H1 (cell line): ENCODE data around the gene USP30. TPM values are rescaled to one million over a fixed set of nuclear protein-coding genes. Genes with fewer than 3 reads are reported as not detected.

Source experiments
- CTCF ChIA-PET: fragments of 300-600 bp; sonication (Branson Sonifier 250); formaldehyde crosslinking; loops from one replicate; lab custom pipeline; 2021; ENCODE audit not compliant: partially characterized antibody; lab: Charles Lee
- POLR2A ChIA-PET: fragments of 300-600 bp; sonication (Branson Sonifier 250); formaldehyde crosslinking; loops from one replicate; lab custom pipeline; 2021; ENCODE audit warnings: inconsistent platforms; ENCODE audit not compliant: partially characterized antibody; lab: Charles Lee
- DNase-seq, 2 experiments: peaks; one replicate each; pipeline versions ENCODE4 v3.0.0 to v3.0.0-alpha.2; 2010 to 2022; ENCODE audit warnings: low spot score in 2 of 2, low read depth in 1 of 2, mixed read lengths in 1 of 2
- FAIRE-seq: peaks from 2 replicates; lab custom pipeline; 2011; peaks lifted over from hg19 to GRCh38; lab: Jason Lieb, UNC
- H2AFZ ChIP-seq: 2 replicates; pipeline ENCODE4 v1.8.1; 2012; ENCODE audit warnings: low read length, inconsistent platforms
- H2AK5ac ChIP-seq: 2 replicates; pipeline ENCODE4 v1.6.1; 2013; ENCODE audit warnings: low read depth, low read length
- H2BK120ac ChIP-seq: replicated peaks from 2 replicates; pipeline ENCODE3; 2013; ENCODE audit warnings: low read depth, low read length, inconsistent platforms
- H2BK12ac ChIP-seq: 2 replicates; pipeline ENCODE4 v1.6.1; 2013; ENCODE audit warnings: low read depth, low read length
- H2BK15ac ChIP-seq: 2 replicates; pipeline ENCODE4 v1.6.1; 2013; ENCODE audit warnings: low read length
- H2BK20ac ChIP-seq: 2 replicates; pipeline ENCODE4 v1.6.1; 2013; ENCODE audit warnings: low read length
- H2BK5ac ChIP-seq: 2 replicates; pipeline ENCODE4 v1.6.1; 2013; ENCODE audit warnings: low read depth, low read length
- H3K14ac ChIP-seq: 2 replicates; pipeline ENCODE4 v1.6.1; 2013; ENCODE audit warnings: inconsistent platforms; ENCODE audit not compliant: insufficient read length
- H3K18ac ChIP-seq: 2 replicates; pipeline ENCODE4 v1.6.1; 2013; ENCODE audit warnings: low read length; ENCODE audit errors: extremely low read depth
- H3K23ac ChIP-seq: 2 replicates; pipeline ENCODE4 v1.6.1; 2013; ENCODE audit warnings: inconsistent platforms; ENCODE audit not compliant: insufficient read length
- H3K23me2 ChIP-seq: 2 replicates; pipeline ENCODE4 v1.6.1; 2013; ENCODE audit warnings: low read depth, low read length
- H3K27ac ChIP-seq: 2 replicates; pipeline ENCODE4 v1.6.1; 2011; ENCODE audit warnings: low read depth, low read length, inconsistent platforms
- H3K27me3 ChIP-seq, 4 experiments: replicated peaks in 1 of 4; 1 replicate in 1 of 4; 2 replicates in 3 of 4; pipeline versions ENCODE4 v1.6.1 to v1.8.1; 2011 to 2013; ENCODE audit warnings: low read length in 3 of 4, mild to moderate bottlenecking in 3 of 4, inconsistent platforms in 2 of 4, mixed read lengths in 2 of 4, moderate library complexity in 1 of 4; ENCODE audit not compliant: control insufficient read depth in 3 of 4, insufficient read depth in 3 of 4; ENCODE audit errors: extremely low read depth in 1 of 4
- H3K36me3 ChIP-seq, 4 experiments: 2 replicates each; pipeline versions ENCODE4 v1.6.1 to v1.8.1; 2011 to 2013; ENCODE audit warnings: mild to moderate bottlenecking in 4 of 4, low read length in 3 of 4, moderate library complexity in 2 of 4, control low read depth in 1 of 4, inconsistent platforms in 1 of 4; ENCODE audit not compliant: insufficient read depth in 4 of 4, control insufficient read depth in 2 of 4
- H3K4ac ChIP-seq: replicated peaks from 2 replicates; pipeline ENCODE3; 2013; ENCODE audit warnings: low read length, low read depth, mixed read lengths, inconsistent platforms; ENCODE audit not compliant: insufficient read length
- H3K4me1 ChIP-seq, 4 experiments: replicated peaks in 1 of 4; 1 replicate in 1 of 4; 2 replicates in 3 of 4; pipeline versions ENCODE4 v1.6.1 to v1.8.1; 2011 to 2013; ENCODE audit warnings: low read length in 3 of 4, inconsistent platforms in 2 of 4, mixed read lengths in 1 of 4; ENCODE audit not compliant: insufficient read depth in 4 of 4, control insufficient read depth in 3 of 4
- H3K4me2 ChIP-seq, 2 experiments: 2 replicates each; pipeline versions ENCODE4 v1.6.1 to v1.8.1; 2011 to 2013; ENCODE audit warnings: low read depth in 2 of 2, low read length in 2 of 2, control low read depth in 1 of 2, inconsistent platforms in 1 of 2, mild to moderate bottlenecking in 1 of 2; ENCODE audit not compliant: insufficient read depth in 1 of 2
- H3K4me3 ChIP-seq, 4 experiments: fragments of 200-600, 300-600 bp in 1 of 4; sonication (generic), shearing (Covaris generic), sonication (Bioruptor Twin) in 1 of 4; 2 replicates each; pipeline versions ENCODE4 v1.5.1 to v1.8.1; 2011 to 2016; ENCODE audit warnings: low read length in 4 of 4, low read depth in 3 of 4, control low read depth in 2 of 4, inconsistent platforms in 2 of 4, mild to moderate bottlenecking in 2 of 4, mixed read lengths in 1 of 4, moderate library complexity in 1 of 4; ENCODE audit not compliant: insufficient read depth in 2 of 4; ENCODE audit errors: extremely low read depth in 1 of 4
- H3K56ac ChIP-seq: replicated peaks from 2 replicates; pipeline ENCODE3; 2013; ENCODE audit warnings: low read depth, mild to moderate bottlenecking, mixed read lengths, low read length, inconsistent platforms; ENCODE audit not compliant: insufficient read length
- H3K79me1 ChIP-seq: 2 replicates; pipeline ENCODE4 v1.6.1; 2013; ENCODE audit warnings: low read depth, low read length, control low read depth
- H3K79me2 ChIP-seq, 2 experiments: 2 replicates each; pipeline versions ENCODE4 v1.6.1 to v1.8.1; 2012 to 2013; ENCODE audit warnings: low read length in 2 of 2, mild to moderate bottlenecking in 2 of 2, inconsistent platforms in 1 of 2; ENCODE audit not compliant: insufficient read depth in 2 of 2, control insufficient read depth in 1 of 2
- H3K9ac ChIP-seq, 4 experiments: replicated peaks in 1 of 4; 1 replicate in 1 of 4; 2 replicates in 3 of 4; pipeline versions ENCODE4 v1.6.1 to v1.8.1; 2011 to 2013; ENCODE audit warnings: low read depth in 3 of 4, low read length in 3 of 4, control low read depth in 2 of 4, mild to moderate bottlenecking in 2 of 4, moderate library complexity in 2 of 4, inconsistent platforms in 1 of 4; ENCODE audit errors: extremely low read depth in 1 of 4
- H3K9me3 ChIP-seq, 2 experiments: 2 replicates each; pipeline versions ENCODE4 v1.6.1 to v1.8.1; 2012 to 2013; ENCODE audit warnings: mild to moderate bottlenecking in 2 of 2, moderate library complexity in 2 of 2, control low read depth in 1 of 2, inconsistent platforms in 1 of 2, low read depth in 1 of 2, low read length in 1 of 2, mixed read lengths in 1 of 2; ENCODE audit not compliant: insufficient read depth in 2 of 2
- H4K20me1 ChIP-seq, 2 experiments: replicated peaks in 1 of 2; 2 replicates each; pipeline versions ENCODE3 to v1.8.1; 2011 to 2013; ENCODE audit warnings: inconsistent platforms in 2 of 2, low read length in 2 of 2, mild to moderate bottlenecking in 1 of 2; ENCODE audit not compliant: insufficient read depth in 2 of 2, control insufficient read depth in 1 of 2
- H4K5ac ChIP-seq: 2 replicates; pipeline ENCODE4 v1.6.1; 2013; ENCODE audit warnings: low read length, low read depth, mixed read lengths, inconsistent platforms; ENCODE audit not compliant: insufficient read length
- H4K8ac ChIP-seq: 2 replicates; pipeline ENCODE4 v1.8.0; 2013; ENCODE audit warnings: mild to moderate bottlenecking, moderate library complexity, low read length, inconsistent platforms; ENCODE audit not compliant: insufficient read depth; ENCODE audit errors: extremely low read depth
- H4K91ac ChIP-seq: replicated peaks from 2 replicates; pipeline ENCODE3; 2013; ENCODE audit warnings: low read length, mixed read lengths, inconsistent platforms; ENCODE audit not compliant: insufficient read length
- ATF3 ChIP-seq: IDR thresholded peaks from 2 replicates; pipeline ENCODE4 v1.6.1; 2011; ENCODE audit warnings: low read depth, mild to moderate bottlenecking, low read length; ENCODE audit not compliant: insufficient read depth
- CREB1 ChIP-seq: IDR thresholded peaks from 2 replicates; pipeline ENCODE4 v1.6.1; 2012; ENCODE audit warnings: inconsistent platforms
- SIN3A ChIP-seq, 2 experiments: IDR thresholded peaks in 1 of 2; conservative IDR thresholded peaks in 1 of 2; 2 replicates each; pipeline ENCODE4 v1.6.1; 2011 to 2012; ENCODE audit warnings: low read length in 2 of 2, improper control_type of control experiment in 1 of 2, low read depth in 1 of 2, mild to moderate bottlenecking in 1 of 2
- WGBS, 2 experiments: shearing (Covaris generic) in 1 of 2; methylation state at CpG; one replicate each; pipeline versions ENCODE4 v1.1.6 to v1.1.7; 2013 to 2015; ENCODE audit warnings: low lambda C conversion rate in 2 of 2, mixed read lengths in 2 of 2, inconsistent platforms in 1 of 2, low coverage in 1 of 2, missing lambda C conversion rate in 1 of 2; ENCODE audit not compliant: insufficient replicate concordance in 2 of 2, insufficient coverage in 1 of 2, insufficient read length in 1 of 2; ENCODE audit errors: extremely low coverage in 1 of 2, missing lambda C conversion rate in 1 of 2; 5-methylcytosine and 5-hydroxymethylcytosine counted together
- polyA plus RNA-seq, 7 experiments: library from polyadenylated mRNA; depleted of rRNA in 3 of 7; stranded (reverse) in 5 of 7; unstranded in 2 of 7; fragments of >200 nt in 5 of 7; fragments of 200-250 nt in 2 of 7; gene quantifications; 1 replicate in 5 of 7; 2 replicates in 1 of 7; 4 replicates in 1 of 7; pipeline versions ENCODE4 v1.2.1 to v1.2.3, GENCODE V29; 2011 to 2013; ENCODE audit warnings: missing spikeins in 2 of 7, mixed read lengths in 2 of 7
- total RNA-seq: library from RNA; stranded (reverse); fragmentation: NEBNext Ultra II Directional; extraction: Animal tissue kit (Norgen Biotek cat#: 25700); gene quantifications from 2 replicates; pipeline ENCODE4 v1.2.1, GENCODE V29; 2021

USP30 gene
- total and polyA plus RNA-seq, 2 of the 8 experiments (the other 6 are each of a cell fraction or from before 2014, with no cell fraction given) = 7.0 to 12.2 TPM

DNA sequence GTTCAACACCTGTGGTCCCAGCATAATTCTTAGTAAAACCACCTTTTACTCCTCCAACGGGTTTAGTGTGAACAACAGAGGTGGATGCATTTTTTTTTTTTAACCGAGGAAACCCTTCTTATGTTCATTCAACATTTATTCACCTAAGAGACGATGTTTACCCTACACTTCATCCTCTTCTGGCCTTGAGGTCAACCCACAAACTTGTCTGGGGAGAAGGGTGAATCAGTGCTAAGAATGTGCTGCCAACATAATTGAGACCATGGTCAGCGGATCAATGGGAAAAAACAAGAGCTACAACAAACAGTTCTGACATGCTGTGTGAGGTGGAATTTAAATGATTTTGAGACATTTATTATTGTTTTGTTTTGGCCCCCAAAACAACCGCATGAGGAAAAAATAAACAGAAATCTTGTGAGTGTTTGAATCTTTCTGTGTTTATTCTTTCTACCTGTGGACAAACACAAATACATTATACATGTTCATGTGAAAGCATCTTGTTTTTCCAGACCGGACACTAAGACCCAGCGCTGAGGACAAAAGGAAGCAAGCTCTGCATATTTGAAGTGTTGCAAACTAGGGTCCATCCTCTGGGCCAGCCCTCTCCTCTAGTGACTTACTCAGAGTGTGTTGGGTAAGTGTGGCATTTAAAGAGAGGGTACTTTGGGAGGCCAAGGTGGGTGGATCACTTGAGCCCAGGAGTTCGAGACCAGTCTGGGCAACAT is 5.1 kb upstream of the USP30 start:
- no peaks in the 10 kb centered on the region for H4K20me1 ChIP-seq
- WGBS, 2 experiments = 85% methylated on average over 8 of the region's 8 CpGs; no CpG with 5 or more reads in 1 of the 2 experiments
- no peak overlapping the region for H3K23ac ChIP-seq
- TF ChIP-seq CREB1 = no peak
- TF ChIP-seq ATF3 = no peak
- TF ChIP-seq SIN3A (conservative IDR thresholded peaks at IDR 0.05 in 1 of 2, IDR thresholded peaks at IDR 0.05 in 1 of 2; ENCODE audit: low read depth in 1 of 2, low read length in 2 of 2) = no peak
- no peak overlapping the region for H2BK12ac ChIP-seq
- no peaks in the 10 kb centered on the region for H3K23me2 ChIP-seq
- no peak overlapping the region for H4K5ac ChIP-seq
- no peak overlapping the region for H4K8ac ChIP-seq
- H3K4me1 ChIP-seq = no peaks in the 10 kb centered on the region; a peak in 1 of 7 replicates
- ChIA-PET POLR2A (interaction anchor here (0.6 kb wide), 1 partner anchor 345 kb away, joined by 3 read pairs; no protein-coding TSS in a partner anchor), CTCF (interaction anchor here (0.9 kb wide), 1 partner anchor 22 kb away, joined by 3 read pairs; no protein-coding TSS in a partner anchor)
- H3K27ac ChIP-seq = no peak overlapping the region
- no peak overlapping the region for H3K18ac ChIP-seq
- no peak overlapping the region for H3K4me3 ChIP-seq
- no peak overlapping the region for H3K14ac ChIP-seq
- H2AK5ac ChIP-seq = no peak overlapping the region
- DNase-seq = peak in 1 of 2 experiments; percentile 33
- no peaks in the 10 kb centered on the region for H3K27me3 ChIP-seq
- H3K36me3 ChIP-seq = no peaks in the 10 kb centered on the region
- H2AFZ ChIP-seq = no peak overlapping the region
- H2BK15ac ChIP-seq = no peak overlapping the region
- H2BK5ac ChIP-seq = no peak overlapping the region
- no peak overlapping the region for H3K4me2 ChIP-seq
- H3K4ac ChIP-seq = no peak overlapping the region
- H3K79me1 ChIP-seq = no peaks in the 10 kb centered on the region
- no peak overlapping the region for H4K91ac ChIP-seq
- no peak overlapping the region for H3K56ac ChIP-seq
- no peak overlapping the region for H2BK20ac ChIP-seq
- H3K9ac ChIP-seq = no peak overlapping the region
- H3K9me3 ChIP-seq = no peaks in the 10 kb centered on the region
- FAIRE-seq = no peak
- H3K79me2 ChIP-seq = no peaks in the 10 kb centered on the region
- no peak overlapping the region for H2BK120ac ChIP-seq
